Ishikawa (cell line): ENCODE measurements around the gene MIER3.

Experiments
- CEBPB ChIP-seq: IDR thresholded peaks from 2 replicates; pipeline ENCODE4 v1.6.1; 2012
- CREB1 ChIP-seq: IDR thresholded peaks from 2 replicates; pipeline ENCODE4 v1.6.1; 2012; ENCODE audit warnings: low read depth
- EGR1 ChIP-seq: IDR thresholded peaks from 2 replicates; pipeline ENCODE4 v1.6.1; 2012
- EP300 ChIP-seq: IDR thresholded peaks from 2 replicates; pipeline ENCODE4 v1.6.1; 2012; ENCODE audit warnings: borderline replicate concordance
- FOXM1 ChIP-seq: IDR thresholded peaks from 2 replicates; pipeline ENCODE4 v1.6.1; 2012; ENCODE audit warnings: low read depth, borderline replicate concordance
- MAX ChIP-seq: IDR thresholded peaks from 2 replicates; pipeline ENCODE4 v1.6.1; 2012
- NFIC ChIP-seq: IDR thresholded peaks from 2 replicates; pipeline ENCODE4 v1.6.1; 2012
- RAD21 ChIP-seq: IDR thresholded peaks from 2 replicates; pipeline ENCODE4 v1.6.1; 2012; ENCODE audit warnings: low read depth
- REST ChIP-seq: IDR thresholded peaks from 2 replicates; pipeline ENCODE4 v1.6.1; 2012; ENCODE audit warnings: low read depth, mild to moderate bottlenecking
- TAF1 ChIP-seq: IDR thresholded peaks from 2 replicates; pipeline ENCODE4 v1.6.1; 2012; ENCODE audit warnings: low read depth, mild to moderate bottlenecking
- TCF12 ChIP-seq: IDR thresholded peaks from 2 replicates; pipeline ENCODE4 v1.6.1; 2012; ENCODE audit warnings: low read depth
- TEAD4 ChIP-seq: IDR thresholded peaks from 2 replicates; pipeline ENCODE4 v1.6.1; 2012
- USF1 ChIP-seq: IDR thresholded peaks from 2 replicates; pipeline ENCODE4 v1.6.1; 2012
- YY1 ChIP-seq: IDR thresholded peaks from 2 replicates; pipeline ENCODE4 v1.6.1; 2012; ENCODE audit warnings: low read depth
- ZBTB7A ChIP-seq: IDR thresholded peaks from 2 replicates; pipeline ENCODE4 v1.6.1; 2012; ENCODE audit warnings: low read depth

The MIER3 gene

GRCh38 chr5:56919942-56920662 is 31.8 kb downstream of the MIER3 start:
- TF ChIP-seq MAX (no peak), EP300 (no peak), TEAD4 (no peak), TCF12 (no peak)

GRCh38 chr5:56918054-56918453 is 33.9 kb downstream of the MIER3 start:
- no peak for TF ChIP-seq MAX
- TF ChIP-seq CEBPB: no peak
- no peak for TF ChIP-seq TAF1
- TF ChIP-seq NFIC: no peak
- TF ChIP-seq USF1: no peak
- no peak for TF ChIP-seq TCF12
- no peak for TF ChIP-seq EP300
- no peak for TF ChIP-seq EGR1
- TF ChIP-seq RAD21: no peak
- no peak for TF ChIP-seq CREB1
- no peak for TF ChIP-seq ZBTB7A
- TF ChIP-seq FOXM1: no peak
- no peak for TF ChIP-seq YY1
- TF ChIP-seq REST: no peak
- TF ChIP-seq TEAD4: no peak

- TF ChIP-seq MAX (no peak), CREB1 (no peak), FOXM1 (no peak), CEBPB (no peak), REST (no peak), YY1 (no peak), TCF12 (no peak), TAF1 (no peak), TEAD4 (no peak), NFIC (no peak), USF1 (no peak), EP300 (no peak), ZBTB7A (no peak), RAD21 (no peak), EGR1 (no peak)
Observed at GRCh38 chr5:56917534-56917933, 34.4 kb downstream of the MIER3 start.

GRCh38 chr5:56914678-56915077 is 37.2 kb downstream of the MIER3 start:
- TF ChIP-seq TCF12: no peak
- no peak for TF ChIP-seq EGR1
- TF ChIP-seq USF1: no peak
- no peak for TF ChIP-seq RAD21

- TF ChIP-seq ZBTB7A: no peak
- no peak for TF ChIP-seq EGR1
- TF ChIP-seq TCF12: no peak
Observed at GRCh38 chr5:56913766-56914165, 38.2 kb downstream of the MIER3 start.
